GM20000 (cell line): ENCODE data around the gene TMEM244.

Experiments
- DNase-seq: peaks from one replicate; pipeline ENCODE4 v3.0.0; 2012; ENCODE audit warnings: low spot score
- CTCF ChIP-seq: IDR thresholded peaks from 2 replicates; pipeline ENCODE4 v1.5.1; 2012; ENCODE audit warnings: mild to moderate bottlenecking, control low read depth; ENCODE audit errors: extremely low read depth, missing control alignments

TMEM244 gene

GRCh38 chr6:129860908-129861665 is at the start of gene TMEM244:
TMEM244 (minus strand) TSS chr6:129861315; CDS start chr6:129861188, 127 bp downstream.
- no peak for DNase-seq
- no peak for TF ChIP-seq CTCF

- TF ChIP-seq CTCF = no peak
- DNase-seq = no peak
These were observed 47.7 kb upstream of the TMEM244 start for GRCh38 chr6:129908858-129909257.

- TF ChIP-seq CTCF = no peak
- DNase-seq = no peak
These were observed 47.2 kb upstream of the TMEM244 start for GRCh38 chr6:129908356-129908755.

GRCh38 chr6:129906515-129907077 is 45.5 kb upstream of the TMEM244 start:
- no peak for TF ChIP-seq CTCF
- no peak for DNase-seq

GRCh38 chr6:129903082-129903481 is 42.0 kb upstream of the TMEM244 start:
- peak; percentile 5 for DNase-seq
- no peak for TF ChIP-seq CTCF

GRCh38 chr6:129902681-129903080 is 41.6 kb upstream of the TMEM244 start:
- no peak for TF ChIP-seq CTCF
- no peak for DNase-seq

- no peak for DNase-seq
- no peak for TF ChIP-seq CTCF
These were observed 40.8 kb upstream of the TMEM244 start for GRCh38 chr6:129901910-129902309.
